Endodermal cell (in vitro differentiated cells): ENCODE data around the gene NSMCE1. TPM values are rescaled to one million over a fixed set of nuclear protein-coding genes. Genes with fewer than 3 reads are reported as not detected.
"Not testable (repeated sequence)": the region's sequence is repeated elsewhere in the genome, so short reads cannot be mapped to it uniquely, and the experiment has no call there.

Experiments used
- DNase-seq: peaks from one replicate; pipeline ENCODE4 v3.0.0-alpha.2; 2017
- H3K27ac ChIP-seq: 2 replicates; pipeline ENCODE4 v1.5.1; 2013; ENCODE audit warnings: mild to moderate bottlenecking, low read depth, low read length, moderate library complexity
- H3K27me3 ChIP-seq: 2 replicates; pipeline ENCODE4 v1.6.1; 2013; ENCODE audit warnings: mild to moderate bottlenecking, low read length, moderate library complexity; ENCODE audit not compliant: insufficient read depth, control insufficient read depth, poor library complexity, severe bottlenecking
- H3K36me3 ChIP-seq: 2 replicates; pipeline ENCODE4 v1.7.0; 2013; ENCODE audit warnings: mild to moderate bottlenecking, low read length, moderate library complexity; ENCODE audit not compliant: control insufficient read depth, insufficient read depth
- H3K4me1 ChIP-seq: one replicate; pipeline ENCODE4 v1.7.0; 2013; ENCODE audit warnings: low read length; ENCODE audit not compliant: control insufficient read depth, insufficient read depth
- H3K4me3 ChIP-seq: 2 replicates; pipeline ENCODE4 v1.5.1; 2013; ENCODE audit warnings: mild to moderate bottlenecking, low read length, moderate library complexity
- H3K9ac ChIP-seq: 2 replicates; pipeline ENCODE4 v1.6.1; 2013; ENCODE audit warnings: mild to moderate bottlenecking, low read length, moderate library complexity; ENCODE audit not compliant: poor library complexity, severe bottlenecking; ENCODE audit errors: extremely low read depth
- H3K9me3 ChIP-seq: 2 replicates; pipeline ENCODE4 v1.6.1; 2013; ENCODE audit warnings: mild to moderate bottlenecking, low read length, moderate library complexity; ENCODE audit not compliant: control insufficient read depth
- H3K27ac Mint-ChIP-seq: 2 replicates; pipeline ENCODE4 v1.8.0; 2020; ENCODE audit warnings: mixed read lengths
- H3K27me3 Mint-ChIP-seq: 2 replicates; pipeline ENCODE4 v1.8.0; 2021; ENCODE audit warnings: mild to moderate bottlenecking, mixed read lengths; ENCODE audit not compliant: insufficient read depth
- H3K36me3 Mint-ChIP-seq: 2 replicates; pipeline ENCODE4 v1.8.0; 2020; ENCODE audit warnings: low read depth, mixed read lengths
- H3K4me1 Mint-ChIP-seq: 2 replicates; pipeline ENCODE4 v1.8.0; 2020; ENCODE audit warnings: mixed read lengths
- H3K4me3 Mint-ChIP-seq: 2 replicates; pipeline ENCODE4 v1.8.0; 2020; ENCODE audit warnings: mild to moderate bottlenecking, moderate library complexity, mixed read lengths
- H3K9me3 Mint-ChIP-seq: 2 replicates; pipeline ENCODE4 v1.8.0; 2020; ENCODE audit warnings: mild to moderate bottlenecking, mixed read lengths
- CTCF ChIP-seq: fragments of 200-600 bp; sonication (generic); conservative IDR thresholded peaks from 2 replicates; pipeline ENCODE4 v1.5.0; 2021; ENCODE audit warnings: antibody characterized with exemption, mild to moderate bottlenecking
- WGBS, 2 experiments: methylation state at CpG; one replicate each; pipeline versions ENCODE4 v1.1.5 to v1.1.7; 2013; ENCODE audit warnings: missing lambda C conversion rate in 2 of 2, mixed read lengths in 1 of 2; ENCODE audit not compliant: insufficient coverage in 1 of 2, insufficient read length in 1 of 2; 5-methylcytosine and 5-hydroxymethylcytosine counted together
- total RNA-seq, 2 donors: library from RNA; stranded (reverse); fragmentation: NEBNext Ultra II Directional in 1 of 2; extraction: Animal tissue kit (Norgen Biotek cat#: 25700) in 1 of 2; gene quantifications; 2 replicates in 1 of 2; 3 replicates in 1 of 2; pipeline ENCODE4 v1.2.1, GENCODE V29; 2021

NSMCE1 gene
- total RNA-seq, 2 donors from 2014 or later: 22.3 to 22.4 TPM

GRCh38 chr16:27208081-27208680 is 60.4 kb downstream of the NSMCE1 start:
- no peak for TF ChIP-seq CTCF
- peaks cover under 1% of the 10 kb centered on the region for H3K9me3 Mint-ChIP-seq

GRCh38 chr16:27207121-27207520 is 61.5 kb downstream of the NSMCE1 start:
- H3K27me3 Mint-ChIP-seq, H3K27ac ChIP-seq, H3K4me3 Mint-ChIP-seq, H3K4me3 ChIP-seq, H3K9me3 Mint-ChIP-seq, H3K9me3 ChIP-seq, H3K27ac Mint-ChIP-seq, DNase-seq, H3K36me3 Mint-ChIP-seq, H3K9ac ChIP-seq, H3K27me3 ChIP-seq, H3K36me3 ChIP-seq: not testable (repeated sequence)
- 86 to 90% methylated on average over 7 to 10 of the region's 10 CpGs for WGBS, 2 experiments
- H3K4me1 Mint-ChIP-seq: peaks cover 22% of the 10 kb centered on the region
- H3K4me1 ChIP-seq: peaks cover 11% of the 10 kb centered on the region

More at GRCh38 chr16:27208081-27208680, 60.4 kb downstream of the NSMCE1 start:
- peaks cover 9% of the 10 kb centered on the region for H3K36me3 Mint-ChIP-seq
- H3K27me3 Mint-ChIP-seq: no peaks in the 10 kb centered on the region
- Histone ChIP-seq H3K36me3 (peaks cover 4% of the 10 kb centered on the region), H3K4me3 (no peak overlapping the region), H3K27ac (no peak overlapping the region), H3K27me3 (no peaks in the 10 kb centered on the region), H3K9me3 (no peaks in the 10 kb centered on the region), H3K9ac (no peak overlapping the region), H3K4me1 (peaks cover 6% of the 10 kb centered on the region)
- no peak overlapping the region for H3K27ac Mint-ChIP-seq
- no peak for DNase-seq
- H3K4me3 Mint-ChIP-seq: no peak overlapping the region
- H3K4me1 Mint-ChIP-seq: peaks cover 13% of the 10 kb centered on the region
- 94 to 95% methylated on average over 5 to 8 of the region's 8 CpGs for whole genome bisulfite sequencing, 2 experiments

GRCh38 chr16:27205423-27206065 is 63.0 kb downstream of the NSMCE1 start:
- Mint-ChIP-seq H3K27ac (no peak overlapping the region), H3K4me3 (no peak overlapping the region), H3K27me3 (no peaks in the 10 kb centered on the region), H3K36me3 (peaks cover 3% of the 10 kb centered on the region), H3K4me1 (peaks cover 27% of the 10 kb centered on the region), H3K9me3 (peaks cover 17% of the 10 kb centered on the region)
- no peak overlapping the region for H3K27ac ChIP-seq
- H3K4me1 ChIP-seq: peaks cover 11% of the 10 kb centered on the region
- no peaks in the 10 kb centered on the region for H3K36me3 ChIP-seq
- 91 to 93% methylated on average over 6 to 10 of the region's 10 CpGs for WGBS, 2 experiments
- peak; percentile 29 for TF ChIP-seq CTCF
- no peak overlapping the region for H3K9ac ChIP-seq
- no peaks in the 10 kb centered on the region for H3K9me3 ChIP-seq
- no peak overlapping the region for H3K4me3 ChIP-seq
- H3K27me3 ChIP-seq: no peaks in the 10 kb centered on the region
- peak; percentile 22 for DNase-seq
